Fibroblast of lung (primary cell): ENCODE measurements around the gene FKBP8. TPM values are rescaled to one million over a fixed set of nuclear protein-coding genes. Genes with fewer than 3 reads are reported as not detected.

ENCODE experiments used
- DNase-seq, 2 donors: peaks; one replicate each; pipeline versions ENCODE4 v3.0.0 to v3.0.0-alpha.2; 2010; ENCODE audit warnings: low read depth in 2 of 2
- H2AFZ ChIP-seq: 2 replicates; pipeline ENCODE4 v1.5.1; 2012; ENCODE audit warnings: low read length, control low read depth, inconsistent platforms
- H3K27ac ChIP-seq: 2 replicates; pipeline ENCODE4 v1.5.1; 2011; ENCODE audit warnings: low read length, control low read depth; ENCODE audit not compliant: insufficient read depth
- H3K27me3 ChIP-seq: 2 replicates; pipeline ENCODE4 v1.5.1; 2011; ENCODE audit warnings: mild to moderate bottlenecking, low read length; ENCODE audit not compliant: control insufficient read depth, insufficient read depth
- H3K36me3 ChIP-seq: 2 replicates; pipeline ENCODE4 v1.5.1; 2011; ENCODE audit warnings: low read length; ENCODE audit not compliant: control insufficient read depth, insufficient read depth
- H3K4me1 ChIP-seq: 2 replicates; pipeline ENCODE4 v1.5.1; 2011; ENCODE audit warnings: low read length; ENCODE audit not compliant: control insufficient read depth, insufficient read depth; ENCODE audit errors: extremely low read depth
- H3K4me2 ChIP-seq: 2 replicates; pipeline ENCODE4 v1.5.1; 2011; ENCODE audit warnings: low read length, control low read depth; ENCODE audit not compliant: insufficient read depth; ENCODE audit errors: extremely low read depth
- H3K4me3 ChIP-seq, 4 experiments: fragments of 200-600 bp in 1 of 4; sonication (generic) in 1 of 4; replicated peaks in 1 of 4; 2 replicates each; pipeline ENCODE4 v1.5.1; 2011 to 2016; ENCODE audit warnings: low read length in 4 of 4, low read depth in 3 of 4, mild to moderate bottlenecking in 3 of 4, control low read depth in 2 of 4, inconsistent platforms in 1 of 4, mixed read lengths in 1 of 4; ENCODE audit not compliant: insufficient read depth in 1 of 4; ENCODE audit errors: control extremely low read depth in 1 of 4
- H3K79me2 ChIP-seq: 2 replicates; pipeline ENCODE4 v1.5.1; 2012; ENCODE audit warnings: mild to moderate bottlenecking, low read length, inconsistent platforms; ENCODE audit not compliant: control insufficient read depth, insufficient read depth
- H3K9ac ChIP-seq: 2 replicates; pipeline ENCODE4 v1.5.1; 2011; ENCODE audit warnings: mild to moderate bottlenecking, low read length, control low read depth; ENCODE audit not compliant: insufficient read depth
- H3K9me3 ChIP-seq: 2 replicates; pipeline ENCODE4 v1.5.1; 2012; ENCODE audit warnings: low read depth, low read length; ENCODE audit not compliant: control insufficient read depth, insufficient read depth
- H4K20me1 ChIP-seq: 2 replicates; pipeline ENCODE4 v1.5.1; 2011; ENCODE audit warnings: low read length; ENCODE audit not compliant: control insufficient read depth, insufficient read depth; ENCODE audit errors: extremely low read depth
- EZH2 ChIP-seq: IDR thresholded peaks from 2 replicates; pipeline ENCODE4 v1.5.1; 2012; ENCODE audit warnings: low read length, control low read depth, mild to moderate bottlenecking; ENCODE audit errors: missing control alignments
- polyA plus RNA-seq, 2 donors: library from polyadenylated mRNA; depleted of rRNA in 1 of 2; stranded (reverse) in 1 of 2; unstranded in 1 of 2; fragments of >200 nt; gene quantifications; 2 replicates each; pipeline ENCODE4 v1.2.1, GENCODE V29; 2011 to 2012; ENCODE audit warnings: missing spikeins in 1 of 2
- total RNA-seq: library from RNA; depleted of rRNA; stranded (reverse); fragments of >200 nt; gene quantifications from 2 replicates; pipeline ENCODE4 v1.2.1, GENCODE V29; 2014
- TF ChIP-seq, protein P1 (sequence below), 2 donors: IDR thresholded peaks in 1 of 2; conservative IDR thresholded peaks in 1 of 2; 1 replicate in 1 of 2; 2 replicates in 1 of 2; pipeline ENCODE4 v1.5.1; 2011 to 2012; ENCODE audit warnings: low read length in 2 of 2, control low read depth in 1 of 2, inconsistent platforms in 1 of 2, low read depth in 1 of 2, mild to moderate bottlenecking in 1 of 2

The FKBP8 gene
- total and polyA plus RNA-seq, 2 donors (not counting 1 experiment from before 2014, with no cell fraction given) = 135 to 289 TPM

DNA sequence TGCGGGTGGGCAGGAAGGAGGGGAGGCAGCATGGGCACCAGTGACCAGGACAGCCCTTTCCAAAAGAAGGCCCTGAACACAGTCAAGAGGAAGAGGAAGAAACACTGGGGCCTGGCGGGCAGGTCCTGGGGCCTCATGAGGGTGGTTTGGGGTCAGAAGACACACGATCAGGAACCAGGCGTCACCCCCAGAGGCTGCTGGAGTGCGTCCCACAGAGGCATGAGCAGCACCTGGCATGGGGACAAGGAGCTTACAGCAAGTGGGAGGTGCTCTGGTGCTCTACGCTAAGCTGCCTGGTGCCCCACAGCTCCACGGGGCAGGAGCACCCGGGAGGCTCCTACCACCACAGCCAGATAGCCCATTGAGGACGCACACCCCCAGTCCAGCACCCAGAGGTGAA, 41.5 kb downstream of the FKBP8 start:
- Histone ChIP-seq H3K4me3 (no peak overlapping the region), H3K9me3 (no peaks in the 10 kb centered on the region), H3K79me2 (peaks cover 92% of the 10 kb centered on the region), H3K4me2 (no peak overlapping the region), H3K27me3 (no peaks in the 10 kb centered on the region), H3K27ac (no peak overlapping the region), H3K4me1 (peaks cover 18% of the 10 kb centered on the region), H3K9ac (no peak overlapping the region), H3K36me3 (no peaks in the 10 kb centered on the region), H4K20me1 (peaks cover 10% of the 10 kb centered on the region), H2AFZ (no peak overlapping the region)
- no peak for DNase-seq
- TF ChIP-seq, protein P1, sequence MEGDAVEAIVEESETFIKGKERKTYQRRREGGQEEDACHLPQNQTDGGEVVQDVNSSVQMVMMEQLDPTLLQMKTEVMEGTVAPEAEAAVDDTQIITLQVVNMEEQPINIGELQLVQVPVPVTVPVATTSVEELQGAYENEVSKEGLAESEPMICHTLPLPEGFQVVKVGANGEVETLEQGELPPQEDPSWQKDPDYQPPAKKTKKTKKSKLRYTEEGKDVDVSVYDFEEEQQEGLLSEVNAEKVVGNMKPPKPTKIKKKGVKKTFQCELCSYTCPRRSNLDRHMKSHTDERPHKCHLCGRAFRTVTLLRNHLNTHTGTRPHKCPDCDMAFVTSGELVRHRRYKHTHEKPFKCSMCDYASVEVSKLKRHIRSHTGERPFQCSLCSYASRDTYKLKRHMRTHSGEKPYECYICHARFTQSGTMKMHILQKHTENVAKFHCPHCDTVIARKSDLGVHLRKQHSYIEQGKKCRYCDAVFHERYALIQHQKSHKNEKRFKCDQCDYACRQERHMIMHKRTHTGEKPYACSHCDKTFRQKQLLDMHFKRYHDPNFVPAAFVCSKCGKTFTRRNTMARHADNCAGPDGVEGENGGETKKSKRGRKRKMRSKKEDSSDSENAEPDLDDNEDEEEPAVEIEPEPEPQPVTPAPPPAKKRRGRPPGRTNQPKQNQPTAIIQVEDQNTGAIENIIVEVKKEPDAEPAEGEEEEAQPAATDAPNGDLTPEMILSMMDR (conservative IDR thresholded peaks at IDR 0.05 in 1 of 2, IDR thresholded peaks at IDR 0.05 in 1 of 2; ENCODE audit: low read depth in 1 of 2, low read length in 2 of 2) = no peak
- no peak for TF ChIP-seq EZH2

DNA sequence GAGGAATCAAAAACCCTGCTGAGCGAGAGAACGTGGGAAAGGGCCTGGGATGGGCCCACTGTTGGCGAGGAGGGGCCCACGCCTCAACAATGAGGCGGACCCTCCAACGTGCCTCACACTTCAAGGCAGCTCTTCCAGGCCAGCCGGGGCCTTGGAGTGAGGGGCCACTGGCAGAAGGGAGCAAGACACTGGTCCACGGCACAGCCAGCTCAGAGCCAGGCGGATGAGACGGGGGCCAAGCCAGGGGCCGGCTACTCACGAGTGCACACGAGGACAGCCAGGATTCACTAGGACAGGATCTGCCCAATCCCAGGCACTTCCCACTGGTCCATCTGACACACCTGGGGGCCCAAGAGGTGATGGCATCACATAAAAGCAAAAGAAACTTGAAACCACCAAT, 42.0 kb downstream of the FKBP8 start:
- Histone ChIP-seq H2AFZ (no peak overlapping the region), H3K36me3 (no peaks in the 10 kb centered on the region), H4K20me1 (peaks cover 10% of the 10 kb centered on the region), H3K4me1 (peaks cover 16% of the 10 kb centered on the region), H3K27ac (no peak overlapping the region), H3K4me2 (no peak overlapping the region), H3K79me2 (peaks cover 92% of the 10 kb centered on the region), H3K4me3 (no peak overlapping the region), H3K27me3 (no peaks in the 10 kb centered on the region), H3K9me3 (no peaks in the 10 kb centered on the region), H3K9ac (no peak overlapping the region)
- no peak for DNase-seq
- TF ChIP-seq, protein P1 (conservative IDR thresholded peaks at IDR 0.05 in 1 of 2, IDR thresholded peaks at IDR 0.05 in 1 of 2; ENCODE audit: low read depth in 1 of 2, low read length in 2 of 2) = no peak
- no peak for TF ChIP-seq EZH2

DNA sequence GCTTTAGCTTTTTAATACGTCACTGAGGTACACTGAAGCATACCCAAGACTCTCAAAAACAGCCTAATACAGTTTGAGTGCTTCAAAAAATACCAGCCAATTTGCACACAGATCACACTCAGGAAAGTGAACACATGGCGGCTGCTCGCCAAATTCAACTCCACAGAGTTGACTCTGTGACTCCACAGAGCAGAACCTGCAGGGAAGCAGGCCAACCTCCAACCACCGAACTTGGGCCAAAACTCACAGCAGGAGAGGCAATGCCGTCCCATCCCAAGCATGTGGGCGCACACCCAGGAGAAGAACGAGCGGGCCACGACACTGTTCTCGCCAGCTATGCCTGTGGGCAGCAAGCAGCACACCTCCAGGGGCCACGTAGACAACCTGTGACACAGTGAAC, 42.6 kb downstream of the FKBP8 start:
- Histone ChIP-seq H3K79me2 (peaks cover 92% of the 10 kb centered on the region), H3K27me3 (no peaks in the 10 kb centered on the region), H3K4me2 (no peak overlapping the region), H3K36me3 (no peaks in the 10 kb centered on the region), H3K4me3 (no peak overlapping the region), H2AFZ (no peak overlapping the region), H3K4me1 (peaks cover 20% of the 10 kb centered on the region), H4K20me1 (peaks cover 10% of the 10 kb centered on the region), H3K9ac (no peak overlapping the region), H3K27ac (no peak overlapping the region), H3K9me3 (no peaks in the 10 kb centered on the region)
- DNase-seq = no peak
- TF ChIP-seq, protein P1 (conservative IDR thresholded peaks at IDR 0.05 in 1 of 2, IDR thresholded peaks at IDR 0.05 in 1 of 2; ENCODE audit: low read depth in 1 of 2, low read length in 2 of 2) = no peak
- no peak for TF ChIP-seq EZH2
